Parathyroid adenoma (tissue), 2 donors: ENCODE results near the gene DGKD.

Experiments
- H2AFZ ChIP-seq: fragments of 300-600 bp; sonication (generic); one replicate; pipeline ENCODE4 v1.7.0; 2017; ENCODE audit warnings: antibody characterized with exemption, mild to moderate bottlenecking
- H3K27ac ChIP-seq: fragments of 300-600 bp; sonication (generic); one replicate; pipeline ENCODE4 v1.7.0; 2017
- H3K27me3 ChIP-seq: fragments of 300-600 bp; sonication (generic); one replicate; pipeline ENCODE4 v1.7.0; 2017; ENCODE audit warnings: low read length; ENCODE audit not compliant: control insufficient read depth, insufficient read depth
- H3K36me3 ChIP-seq: fragments of 300-600 bp; sonication (generic); one replicate; pipeline ENCODE4 v1.7.0; 2017; ENCODE audit warnings: low read length; ENCODE audit not compliant: control insufficient read depth, insufficient read depth
- H3K4me1 ChIP-seq: fragments of 300-600 bp; sonication (generic); one replicate; pipeline ENCODE4 v1.7.0; 2017; ENCODE audit warnings: control low read depth
- H3K4me2 ChIP-seq: fragments of 300-600 bp; sonication (generic); one replicate; pipeline ENCODE4 v1.7.0; 2017; ENCODE audit warnings: low read length
- H3K4me3 ChIP-seq: fragments of 300-600 bp; sonication (generic); one replicate; pipeline ENCODE4 v1.7.0; 2017; ENCODE audit warnings: low read depth, low read length
- H3K79me2 ChIP-seq: fragments of 300-600 bp; sonication (generic); one replicate; pipeline ENCODE4 v1.7.0; 2017; ENCODE audit warnings: control low read depth
- H3K9ac ChIP-seq: fragments of 300-600 bp; sonication (generic); one replicate; pipeline ENCODE4 v1.7.0; 2017; ENCODE audit warnings: mild to moderate bottlenecking
- H3K9me3 ChIP-seq: fragments of 300-600 bp; sonication (generic); one replicate; pipeline ENCODE4 v1.7.0; 2017; ENCODE audit warnings: low read length; ENCODE audit not compliant: control insufficient read depth
- CTCF ChIP-seq: fragments of 300-600 bp; sonication (generic); IDR thresholded peaks from one replicate; pipeline ENCODE4 v1.7.0; 2017; ENCODE audit warnings: antibody characterized with exemption, mild to moderate bottlenecking
- donor health status: primary hyperparathyroidism.

DGKD gene

DNA sequence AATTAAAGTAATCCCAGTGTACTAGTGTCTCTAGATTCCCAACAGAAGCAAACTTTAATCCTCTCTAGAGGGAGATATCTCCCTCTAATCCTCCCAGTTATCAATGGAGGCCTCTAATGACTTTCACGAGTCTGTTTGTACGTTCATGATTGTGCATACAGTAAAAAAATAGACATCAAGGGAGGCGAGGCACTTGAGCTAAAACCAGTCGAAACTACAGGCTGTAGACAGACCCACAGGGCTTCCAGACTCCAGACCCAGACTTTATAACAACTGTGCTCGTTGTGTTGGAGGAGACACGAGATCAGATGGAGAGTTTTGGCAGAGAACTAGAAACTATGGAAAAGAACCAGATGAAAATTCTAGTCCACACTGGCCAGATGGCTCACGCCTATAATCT, 7.0 kb downstream of the DGKD start:
- Histone ChIP-seq H3K4me3 (no peak overlapping the region), H3K9ac (no peak overlapping the region), H3K9me3 (no peaks in the 10 kb centered on the region), H3K27me3 (no peaks in the 10 kb centered on the region), H2AFZ (no peak overlapping the region), H3K4me2 (no peak overlapping the region), H3K27ac (no peak overlapping the region), H3K4me1 (peaks cover 4% of the 10 kb centered on the region), H3K79me2 (peaks cover 2% of the 10 kb centered on the region), H3K36me3 (no peaks in the 10 kb centered on the region)
- no peak for TF ChIP-seq CTCF

GRCh38 chr2:233362742-233363141, 8.4 kb downstream of the DGKD start:
- Histone ChIP-seq H3K27ac (no peak overlapping the region), H3K27me3 (no peaks in the 10 kb centered on the region), H3K4me2 (no peak overlapping the region), H3K79me2 (peaks cover 4% of the 10 kb centered on the region), H3K4me3 (no peak overlapping the region), H3K4me1 (no peaks in the 10 kb centered on the region), H3K9ac (no peak overlapping the region), H3K36me3 (no peaks in the 10 kb centered on the region), H2AFZ (no peak overlapping the region), H3K9me3 (no peaks in the 10 kb centered on the region)
- no peak for TF ChIP-seq CTCF

DNA sequence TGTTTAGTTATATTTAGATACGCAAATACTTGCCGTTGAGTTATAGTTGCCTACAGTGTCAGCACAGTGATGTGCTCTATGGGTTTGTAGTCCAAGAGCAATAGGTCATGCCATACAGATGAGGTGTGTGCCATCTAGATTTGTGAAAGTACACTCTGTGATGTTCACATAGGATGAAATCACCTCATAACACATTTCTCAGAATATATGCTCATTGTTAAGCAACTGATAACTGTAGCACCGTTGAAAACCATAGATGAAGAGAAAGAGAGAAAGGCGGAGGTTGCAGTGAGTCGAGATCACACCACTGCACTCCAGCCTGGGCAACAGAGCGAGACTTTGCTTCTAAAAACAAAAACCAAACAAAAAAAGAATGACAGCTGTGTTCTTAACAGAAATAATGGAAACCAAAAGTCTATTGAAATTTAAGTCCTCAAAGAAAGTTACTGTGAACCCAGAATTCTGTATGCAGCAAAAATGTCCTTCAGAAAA, 9.5 kb downstream of the DGKD start:
- no peak overlapping the region for H3K4me3 ChIP-seq
- no peak overlapping the region for H3K9ac ChIP-seq
- H3K79me2 ChIP-seq = peaks cover 4% of the 10 kb centered on the region
- no peaks in the 10 kb centered on the region for H3K9me3 ChIP-seq
- TF ChIP-seq CTCF = no peak
- H3K4me2 ChIP-seq = no peak overlapping the region
- no peaks in the 10 kb centered on the region for H3K4me1 ChIP-seq
- no peak overlapping the region for H2AFZ ChIP-seq
- H3K27me3 ChIP-seq = no peaks in the 10 kb centered on the region
- H3K36me3 ChIP-seq = no peaks in the 10 kb centered on the region
- H3K27ac ChIP-seq = no peak overlapping the region

GRCh38 chr2:233365861-233366520, 11.7 kb downstream of the DGKD start:
- Histone ChIP-seq H3K27ac (no peak overlapping the region), H3K9me3 (no peaks in the 10 kb centered on the region), H3K79me2 (peaks cover 2% of the 10 kb centered on the region), H3K27me3 (no peaks in the 10 kb centered on the region), H3K4me3 (no peak overlapping the region), H3K9ac (no peak overlapping the region), H2AFZ (no peak overlapping the region), H3K36me3 (no peaks in the 10 kb centered on the region), H3K4me1 (no peaks in the 10 kb centered on the region), H3K4me2 (no peak overlapping the region)
- TF ChIP-seq CTCF = no peak

DNA sequence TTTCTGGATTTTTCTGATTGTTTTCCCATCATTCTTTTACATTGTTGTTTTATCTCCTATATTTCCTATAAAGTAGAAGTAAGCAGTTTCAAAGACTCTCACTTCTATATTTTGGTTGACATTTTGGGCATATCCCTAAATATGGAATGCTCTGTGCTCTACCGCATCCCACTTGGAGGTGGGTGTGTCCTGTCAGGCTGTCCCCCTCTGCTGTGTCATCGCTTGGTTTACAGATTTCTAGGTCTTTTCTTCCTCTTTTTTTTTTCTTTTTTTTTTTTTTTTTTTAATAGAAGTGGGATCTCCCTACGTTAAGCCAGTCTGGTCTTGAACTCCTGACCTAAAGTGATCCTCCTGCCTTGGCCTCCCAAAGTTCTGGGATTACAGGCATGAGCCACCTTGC, 13.3 kb downstream of the DGKD start:
- no peaks in the 10 kb centered on the region for H3K9me3 ChIP-seq
- no peaks in the 10 kb centered on the region for H3K36me3 ChIP-seq
- no peaks in the 10 kb centered on the region for H3K27me3 ChIP-seq
- no peak overlapping the region for H3K4me2 ChIP-seq
- TF ChIP-seq CTCF = no peak
- no peak overlapping the region for H3K27ac ChIP-seq
- H2AFZ ChIP-seq = no peak overlapping the region
- H3K79me2 ChIP-seq = peaks cover 2% of the 10 kb centered on the region
- H3K4me3 ChIP-seq = no peak overlapping the region
- H3K9ac ChIP-seq = no peak overlapping the region
- no peaks in the 10 kb centered on the region for H3K4me1 ChIP-seq
